Measurements from ENCODE around the gene MCF2L.

The MCF2L gene

GRCh38 chr13:112998521-112999280, 29.7 kb downstream of the MCF2L start:
- DNase-seq = no peak

- DNase-seq = no peak
Observed at GRCh38 chr13:112999414-113000177, 30.6 kb downstream of the MCF2L start.

GRCh38 chr13:113000575-113000974, 31.6 kb downstream of the MCF2L start:
- DNase-seq = no peak

GRCh38 chr13:113001241-113002140, 32.5 kb downstream of the MCF2L start:
- DNase-seq = no peak

GRCh38 chr13:113002206-113002912, 33.3 kb downstream of the MCF2L start:
- DNase-seq = no peak

- no peak for DNase-seq
Observed at GRCh38 chr13:113002913-113003290, 33.9 kb downstream of the MCF2L start.

GRCh38 chr13:113004126-113004525, 35.1 kb downstream of the MCF2L start:
- DNase-seq = no peak

GRCh38 chr13:113005076-113005865, 36.3 kb downstream of the MCF2L start:
- DNase-seq = no peak

- no peak for DNase-seq
Observed at GRCh38 chr13:113005997-113006396, 37.0 kb downstream of the MCF2L start.

- DNase-seq = no peak
Observed at GRCh38 chr13:113006660-113007059, 37.6 kb downstream of the MCF2L start.

- no peak for DNase-seq
Observed at GRCh38 chr13:113008851-113009250, 39.8 kb downstream of the MCF2L start.

GRCh38 chr13:113009743-113010509, 40.9 kb downstream of the MCF2L start:
- DNase-seq = no peak

GRCh38 chr13:113010510-113010865, 41.5 kb downstream of the MCF2L start:
- DNase-seq = no peak

- no peak for DNase-seq
Observed at GRCh38 chr13:113013303-113013702, 44.3 kb downstream of the MCF2L start.

- DNase-seq = no peak
Observed at GRCh38 chr13:113013878-113014751, 45.1 kb downstream of the MCF2L start.

- DNase-seq = no peak
Observed at GRCh38 chr13:113014752-113015745, 46.0 kb downstream of the MCF2L start.

GRCh38 chr13:113015826-113016525, 47.0 kb downstream of the MCF2L start:
- DNase-seq = no peak
